ENCODE results near the gene POC1A. TPM values are rescaled to one million over a fixed set of nuclear protein-coding genes. Genes with fewer than 3 reads are reported as not detected.
A peak's percentile ranks its signal among the peaks of the same experiment; 100 is the strongest.

POC1A gene
- total and polyA plus RNA-seq, 7 donors = 0.66 to 15.8 (median 1.7) TPM

DNA sequence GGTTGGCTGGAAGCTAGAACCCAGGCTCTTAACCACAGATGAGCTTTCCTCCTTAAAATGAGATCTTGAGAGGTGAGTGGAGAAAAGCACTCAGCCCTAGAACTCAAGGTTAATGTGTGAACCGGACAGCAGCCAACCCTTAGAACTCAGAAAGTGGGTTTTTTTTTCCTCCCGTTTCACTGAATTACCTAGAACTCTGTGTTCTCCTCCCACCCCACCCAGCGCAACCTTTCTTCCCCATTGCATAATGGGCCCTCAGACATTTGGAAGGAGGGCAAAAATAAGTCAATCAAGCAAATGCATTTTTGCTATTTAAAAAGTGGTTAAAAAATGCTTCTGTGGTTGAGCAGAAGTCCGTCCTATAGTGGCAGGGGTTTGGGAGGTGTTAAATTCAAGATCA is 36.7 kb downstream of the POC1A start:
- no peaks in the 10 kb centered on the region for H3K36me3 ChIP-seq
- H3K9me3 ChIP-seq = no peaks in the 10 kb centered on the region
- no peak overlapping the region for H3K4me3 ChIP-seq
- TF ChIP-seq EP300 (IDR thresholded peaks at IDR 0.05) (no peak), POLR2A (IDR thresholded peaks at IDR 0.05) (no peak), POLR2AphosphoS5 (IDR thresholded peaks at IDR 0.05) (no peak), CTCF (IDR thresholded peaks at IDR 0.05) (no peak)
- H3K27me3 ChIP-seq = no peaks in the 10 kb centered on the region
- peaks cover 0 to 10% (median 5%) of the 10 kb centered on the region in 4 donors for H3K4me1 ChIP-seq
- DNase-seq = no peak
- 92 to 93% methylated on average over 4 of the region's 4 CpGs for WGBS, 2 donors
- H3K27ac ChIP-seq = peak overlapping the region in 1 of 4 donors; percentile 26
- intact Hi-C loops (cut with DNase I) = no loop called here

DNA sequence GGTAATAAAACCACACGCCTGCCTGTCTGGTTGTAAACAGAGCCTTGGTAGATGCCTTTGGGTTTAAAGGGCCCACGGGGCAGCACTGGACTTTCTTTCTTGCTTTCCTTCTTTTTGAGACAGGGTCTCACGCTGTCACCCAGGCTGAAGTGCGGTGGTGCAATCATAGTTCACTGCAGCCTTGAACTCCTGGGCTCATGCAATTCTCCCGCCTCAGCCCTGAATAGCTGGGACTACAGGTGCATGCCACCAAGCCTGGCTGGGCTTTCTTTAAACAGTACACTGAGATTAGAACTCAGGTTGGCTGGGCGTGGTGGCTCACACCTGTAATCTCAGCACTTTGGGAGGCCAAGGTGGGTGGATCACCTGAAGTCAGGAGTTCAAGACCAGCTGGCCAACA is 42.2 kb downstream of the POC1A start:
- Histone ChIP-seq H3K9me3 (no peaks in the 10 kb centered on the region), H3K27me3 (no peaks in the 10 kb centered on the region), H3K4me1 (peaks cover 0 to 5% (median 4%) of the 10 kb centered on the region in 4 donors), H3K4me3 (no peak overlapping the region), H3K36me3 (no peaks in the 10 kb centered on the region), H3K27ac (no peak overlapping the region)
- TF ChIP-seq EP300 (IDR thresholded peaks at IDR 0.05) = no peak
- TF ChIP-seq CTCF (IDR thresholded peaks at IDR 0.05) = no peak
- TF ChIP-seq POLR2AphosphoS5 (IDR thresholded peaks at IDR 0.05) = no peak
- TF ChIP-seq POLR2A (IDR thresholded peaks at IDR 0.05) = no peak
- DNase-seq = peak; percentile 42
- WGBS, 2 donors = 81 to 90% methylated on average over 6 of the region's 6 CpGs
- intact Hi-C loops (cut with DNase I) = no loop called here

DNA sequence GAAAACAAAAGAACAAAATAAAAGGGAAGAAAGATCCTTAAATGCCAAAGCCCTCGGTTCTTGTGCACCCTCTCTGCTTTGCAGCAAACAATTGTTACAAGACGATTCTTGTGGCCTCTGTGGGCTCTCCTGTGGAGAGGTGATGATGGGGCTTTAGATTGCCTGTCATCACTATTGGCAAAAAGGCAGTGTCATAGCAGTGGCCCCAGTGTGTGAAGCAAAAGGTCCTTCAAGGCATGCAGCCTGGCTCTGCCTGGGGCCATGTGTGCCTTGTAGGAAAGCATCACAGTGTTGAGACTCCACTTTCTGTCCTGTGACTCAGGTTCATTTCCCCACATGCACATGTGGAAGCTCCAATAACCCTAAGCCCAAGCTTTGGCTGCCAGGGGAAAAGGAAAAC is 43.7 kb downstream of the POC1A start:
- DNase-seq = no peak
- TF ChIP-seq CTCF (IDR thresholded peaks at IDR 0.05) = no peak
- TF ChIP-seq POLR2A (IDR thresholded peaks at IDR 0.05) = no peak
- no peak for TF ChIP-seq EP300 (IDR thresholded peaks at IDR 0.05)
- no peak for TF ChIP-seq POLR2AphosphoS5 (IDR thresholded peaks at IDR 0.05)
- H3K9me3 ChIP-seq = no peaks in the 10 kb centered on the region
- peak overlapping the region in 1 of 4 donors; percentile 2 for H3K27ac ChIP-seq
- H3K36me3 ChIP-seq = no peaks in the 10 kb centered on the region
- 91 to 94% methylated on average over 2 of the region's 2 CpGs for WGBS, 2 donors
- no peaks in the 10 kb centered on the region for H3K27me3 ChIP-seq
- no peak overlapping the region for H3K4me3 ChIP-seq
- intact Hi-C loops (cut with DNase I) = no loop called here
- peaks cover 0 to 5% (median 4%) of the 10 kb centered on the region in 4 donors for H3K4me1 ChIP-seq

DNA sequence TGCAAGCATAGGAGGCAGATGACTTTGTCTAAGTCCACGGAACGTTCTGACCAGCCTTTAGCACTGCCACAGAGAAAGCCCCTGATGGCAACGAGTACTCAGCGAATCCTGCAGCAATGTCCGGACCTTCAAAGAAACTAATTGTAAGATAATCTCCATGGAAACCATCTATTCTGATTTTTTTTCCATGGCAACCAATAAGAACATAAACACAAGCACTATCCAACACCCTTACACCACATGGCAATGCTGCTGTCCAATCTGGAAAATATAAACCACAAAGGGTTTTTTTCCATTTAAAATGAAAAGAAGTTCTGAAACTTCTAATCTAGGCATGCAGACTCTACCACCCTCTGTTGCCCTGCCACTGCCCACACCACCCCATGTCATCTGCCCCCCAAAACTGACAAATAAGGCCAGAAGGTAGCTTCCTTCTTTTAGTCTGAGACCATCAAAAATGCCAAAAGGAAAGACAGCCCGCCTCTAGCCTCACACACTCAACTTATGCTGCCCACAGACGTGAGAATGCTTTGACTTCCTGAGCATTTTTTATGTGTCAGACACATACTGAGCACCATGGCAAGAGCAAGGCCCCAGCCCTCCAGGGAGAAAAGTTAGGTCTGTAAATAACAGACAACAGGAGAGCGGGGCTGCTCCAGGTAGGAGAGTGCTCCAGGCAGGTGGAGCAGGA is 44.5 kb downstream of the POC1A start:
- Histone ChIP-seq H3K36me3 (no peaks in the 10 kb centered on the region), H3K27me3 (no peaks in the 10 kb centered on the region), H3K4me1 (peaks cover 0 to 5% (median 4%) of the 10 kb centered on the region in 4 donors), H3K9me3 (no peaks in the 10 kb centered on the region), H3K27ac (peak overlapping the region in 1 of 4 donors; percentile 2), H3K4me3 (no peak overlapping the region)
- intact Hi-C loops (cut with DNase I) = no loop called here
- peak; percentile 32 for DNase-seq
- peak in 1 of 4 donors; percentile 5 for TF ChIP-seq POLR2AphosphoS5 (IDR thresholded peaks at IDR 0.05)
- no peak for TF ChIP-seq POLR2A (IDR thresholded peaks at IDR 0.05)
- 72 to 82% methylated on average over 8 of the region's 8 CpGs for WGBS, 2 donors

DNA sequence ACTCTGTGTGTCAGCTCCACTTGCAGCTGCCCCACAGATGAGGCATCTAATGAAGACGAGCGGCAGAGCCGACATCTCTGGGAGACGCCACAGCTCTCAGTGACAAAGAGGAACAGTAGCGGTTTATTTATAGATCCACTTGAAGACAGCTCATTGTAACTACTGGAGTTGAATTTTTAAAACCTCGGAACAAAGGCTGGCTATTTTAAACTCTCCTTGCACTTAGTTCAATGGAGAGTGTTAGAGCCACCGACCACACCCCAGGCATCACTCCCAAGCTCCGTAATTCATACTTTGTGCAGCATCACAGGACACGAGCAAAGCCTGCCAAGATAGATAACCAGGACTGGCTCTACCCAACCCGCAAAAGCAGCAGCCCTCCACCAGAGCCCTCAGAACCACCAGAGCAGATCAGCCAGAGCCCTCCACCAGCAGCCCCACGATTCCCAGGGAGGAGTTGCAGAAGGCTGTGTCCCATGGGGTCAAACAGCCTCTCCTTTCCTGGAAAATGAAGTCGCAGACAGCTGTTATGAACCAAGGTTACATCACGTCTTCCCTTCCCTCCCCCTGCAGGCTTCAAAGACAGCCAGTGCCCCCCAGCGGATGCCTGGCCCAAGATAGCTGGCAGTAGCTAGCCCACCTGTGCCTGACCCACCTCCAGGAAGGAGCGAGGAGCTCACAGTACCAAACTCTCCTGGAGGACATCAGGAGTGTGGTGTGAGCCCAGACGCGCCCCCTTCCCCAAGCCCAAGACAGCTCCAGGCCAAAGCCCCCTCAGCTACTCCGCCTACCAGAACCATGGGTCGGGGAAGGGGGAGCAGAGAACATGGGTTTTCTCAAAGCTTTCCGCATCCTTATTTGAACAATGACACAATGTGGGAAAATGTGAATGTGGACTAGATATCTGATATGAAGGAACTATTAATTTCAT is 45.7 kb downstream of the POC1A start:
- Histone ChIP-seq H3K27me3 (no peaks in the 10 kb centered on the region), H3K9me3 (no peaks in the 10 kb centered on the region), H3K4me1 (peaks cover 0 to 5% (median 4%) of the 10 kb centered on the region in 4 donors), H3K4me3 (no peak overlapping the region), H3K27ac (no peak overlapping the region), H3K36me3 (no peaks in the 10 kb centered on the region)
- TF ChIP-seq POLR2A (IDR thresholded peaks at IDR 0.05) (no peak), CTCF (IDR thresholded peaks at IDR 0.05) (no peak), EP300 (IDR thresholded peaks at IDR 0.05) (no peak), POLR2AphosphoS5 (IDR thresholded peaks at IDR 0.05) (no peak)
- WGBS, 2 donors = 73 to 89% methylated on average over 20 of the region's 20 CpGs
- DNase-seq = peak; percentile 64
- intact Hi-C loops (cut with DNase I) = no loop called here
